ENCODE measurements around the gene PRRX1.

- no peak for TF ChIP-seq POLR2A (IDR thresholded peaks at IDR 0.05; ENCODE audit: low read length)
- no peak for TF ChIP-seq GATA1 (IDR thresholded peaks at IDR 0.05; ENCODE audit: low read depth, low read length)
Measured at GRCh38 chr1:170685166-170685565, 21.2 kb downstream of the PRRX1 start.

Data from erythroblast (primary cell).